DMS 273 (cell line): ENCODE data around the gene FMN1.

Experiments used
- DNase-seq: peaks from one replicate; lab custom pipeline; 2025; ENCODE audit not compliant: unreplicated experiment; lab: John Stamatoyannopoulos, UW

The FMN1 gene

DNA sequence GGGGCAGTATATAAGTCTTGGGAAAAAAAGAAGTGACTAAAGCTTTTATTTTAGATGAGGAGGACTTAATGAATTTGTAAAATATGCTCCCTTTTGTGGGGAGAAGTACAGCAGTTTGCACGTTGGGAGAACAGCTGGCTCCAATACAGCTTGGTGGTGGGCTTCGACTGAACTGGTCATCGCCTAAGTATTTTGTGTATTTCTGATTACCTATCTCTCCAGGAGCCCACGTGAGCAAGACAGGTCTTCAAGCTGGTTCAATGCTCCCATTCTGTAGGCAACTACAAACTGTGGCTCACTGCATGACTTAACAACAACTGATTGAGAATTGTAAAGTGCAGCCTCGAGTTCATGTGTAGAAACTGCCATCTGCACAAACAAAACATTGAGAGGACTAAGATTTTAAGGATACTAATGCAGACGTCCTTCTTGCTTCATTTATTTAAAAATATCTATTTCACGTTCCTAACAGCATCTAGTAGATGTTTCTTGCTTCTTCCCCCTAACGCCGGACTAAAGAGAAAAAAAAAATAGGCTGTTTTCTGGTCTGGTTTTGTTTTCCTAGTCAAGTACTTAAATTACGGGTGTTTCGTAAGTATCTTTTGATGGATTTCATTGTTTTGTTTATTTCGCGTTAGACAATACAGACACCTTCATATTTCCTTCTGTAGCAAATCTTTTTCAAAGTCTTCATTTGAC lies 478.1 kb downstream of the FMN1 start:
- no peak for DNase-seq
